ENCODE data around the gene ALDH3A2.
"Not testable (repeated sequence)": the region's sequence is repeated elsewhere in the genome, so short reads cannot be mapped to it uniquely, and the experiment has no call there.

Gene ALDH3A2

DNA sequence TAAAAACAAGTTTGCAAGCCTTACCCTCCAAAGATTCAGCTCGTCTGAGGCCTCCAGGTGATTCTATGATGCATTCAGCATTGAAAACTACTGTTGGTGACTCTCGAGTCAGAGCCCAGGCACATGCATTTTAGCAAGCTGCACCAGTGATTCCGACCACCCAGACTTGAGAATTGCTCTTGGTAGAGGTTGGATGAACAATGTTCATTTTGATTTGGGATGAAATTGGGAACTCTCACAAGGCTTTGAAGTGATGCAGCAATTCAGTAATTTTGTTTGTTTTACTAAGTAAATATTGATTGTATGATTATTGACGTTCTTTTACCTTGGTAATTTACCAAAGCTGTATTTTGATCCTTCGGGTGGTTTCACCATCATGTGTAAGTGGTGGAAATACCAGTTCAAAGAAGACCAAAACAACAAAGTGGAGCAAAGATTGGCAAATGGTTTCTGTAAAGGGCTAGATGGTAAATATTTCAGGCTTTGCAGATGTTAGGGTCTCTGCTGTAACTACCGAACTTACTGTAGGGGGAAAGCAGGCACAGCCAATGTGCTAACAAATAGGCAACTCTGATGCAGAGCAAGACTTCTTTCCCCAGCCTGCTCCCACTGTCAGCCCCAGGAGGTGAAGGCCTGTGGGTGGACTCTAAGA, 11.8 kb downstream of the ALDH3A2 start:
- TF ChIP-seq, protein P1, sequence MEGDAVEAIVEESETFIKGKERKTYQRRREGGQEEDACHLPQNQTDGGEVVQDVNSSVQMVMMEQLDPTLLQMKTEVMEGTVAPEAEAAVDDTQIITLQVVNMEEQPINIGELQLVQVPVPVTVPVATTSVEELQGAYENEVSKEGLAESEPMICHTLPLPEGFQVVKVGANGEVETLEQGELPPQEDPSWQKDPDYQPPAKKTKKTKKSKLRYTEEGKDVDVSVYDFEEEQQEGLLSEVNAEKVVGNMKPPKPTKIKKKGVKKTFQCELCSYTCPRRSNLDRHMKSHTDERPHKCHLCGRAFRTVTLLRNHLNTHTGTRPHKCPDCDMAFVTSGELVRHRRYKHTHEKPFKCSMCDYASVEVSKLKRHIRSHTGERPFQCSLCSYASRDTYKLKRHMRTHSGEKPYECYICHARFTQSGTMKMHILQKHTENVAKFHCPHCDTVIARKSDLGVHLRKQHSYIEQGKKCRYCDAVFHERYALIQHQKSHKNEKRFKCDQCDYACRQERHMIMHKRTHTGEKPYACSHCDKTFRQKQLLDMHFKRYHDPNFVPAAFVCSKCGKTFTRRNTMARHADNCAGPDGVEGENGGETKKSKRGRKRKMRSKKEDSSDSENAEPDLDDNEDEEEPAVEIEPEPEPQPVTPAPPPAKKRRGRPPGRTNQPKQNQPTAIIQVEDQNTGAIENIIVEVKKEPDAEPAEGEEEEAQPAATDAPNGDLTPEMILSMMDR (IDR thresholded peaks at IDR 0.05; ENCODE audit: insufficient read depth, low read length, missing control alignments): no peak
- no peak for DNase-seq (ENCODE audit: low read depth, low spot score)
- ChIA-PET CTCF (interaction anchor here (1.3 to 1.6 kb wide), 3 partner anchors 8 to 106 kb away, joined by 4 to 5 read pairs (median 5); no protein-coding TSS in a partner anchor), POLR2A (no interaction called here)
- H3K4me3 ChIP-seq (ENCODE audit: low read depth, low read length): no peak overlapping the region

DNA sequence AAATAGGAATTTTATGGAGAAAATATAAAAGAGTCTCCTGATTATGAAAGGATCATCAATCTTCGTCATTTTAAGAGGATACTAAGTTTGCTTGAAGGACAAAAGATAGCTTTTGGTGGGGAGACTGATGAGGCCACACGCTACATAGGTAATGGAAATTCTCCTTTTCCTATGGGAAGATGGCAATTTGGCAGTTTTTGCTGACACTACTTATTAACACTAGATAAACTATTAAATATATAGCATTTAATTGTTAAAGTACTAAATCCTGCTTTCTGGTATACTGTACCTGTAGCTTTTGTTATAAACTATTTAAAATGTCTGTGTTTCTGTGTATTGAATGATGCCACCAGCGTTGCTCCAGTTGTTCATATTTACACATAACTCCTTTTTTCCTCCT, 12.6 kb downstream of the ALDH3A2 start:
- H3K4me3 ChIP-seq (ENCODE audit: low read depth, low read length): no peak overlapping the region
- ChIA-PET CTCF (interaction anchor here (0.8 to 1.6 kb wide), 5 partner anchors 8 to 105 kb away, joined by 3 to 5 read pairs (median 4); partner anchors contain the start of gene ALDH3A2), POLR2A (no interaction called here)
- TF ChIP-seq, protein P1 (IDR thresholded peaks at IDR 0.05; ENCODE audit: insufficient read depth, low read length, missing control alignments): no peak
- DNase-seq (ENCODE audit: low read depth, low spot score): no peak

DNA sequence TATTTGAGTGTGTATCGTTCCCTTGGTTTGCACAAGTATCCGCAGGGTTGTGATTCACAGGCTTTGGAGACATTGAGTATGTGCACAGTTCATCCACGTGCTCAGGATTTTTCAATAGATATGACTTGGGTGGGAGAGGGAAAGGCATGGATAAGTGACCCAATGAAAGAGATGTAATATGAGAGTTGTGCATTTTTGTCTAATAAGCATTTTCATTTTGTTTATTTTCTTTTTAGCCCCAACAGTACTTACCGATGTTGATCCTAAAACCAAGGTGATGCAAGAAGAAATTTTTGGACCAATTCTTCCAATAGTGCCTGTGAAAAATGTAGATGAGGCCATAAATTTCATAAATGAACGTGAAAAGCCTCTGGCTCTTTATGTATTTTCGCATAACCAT, 14.5 kb downstream of the ALDH3A2 start:
- TF ChIP-seq, protein P1 (IDR thresholded peaks at IDR 0.05; ENCODE audit: insufficient read depth, low read length, missing control alignments): no peak
- POLR2A ChIA-PET: no interaction called here

DNA sequence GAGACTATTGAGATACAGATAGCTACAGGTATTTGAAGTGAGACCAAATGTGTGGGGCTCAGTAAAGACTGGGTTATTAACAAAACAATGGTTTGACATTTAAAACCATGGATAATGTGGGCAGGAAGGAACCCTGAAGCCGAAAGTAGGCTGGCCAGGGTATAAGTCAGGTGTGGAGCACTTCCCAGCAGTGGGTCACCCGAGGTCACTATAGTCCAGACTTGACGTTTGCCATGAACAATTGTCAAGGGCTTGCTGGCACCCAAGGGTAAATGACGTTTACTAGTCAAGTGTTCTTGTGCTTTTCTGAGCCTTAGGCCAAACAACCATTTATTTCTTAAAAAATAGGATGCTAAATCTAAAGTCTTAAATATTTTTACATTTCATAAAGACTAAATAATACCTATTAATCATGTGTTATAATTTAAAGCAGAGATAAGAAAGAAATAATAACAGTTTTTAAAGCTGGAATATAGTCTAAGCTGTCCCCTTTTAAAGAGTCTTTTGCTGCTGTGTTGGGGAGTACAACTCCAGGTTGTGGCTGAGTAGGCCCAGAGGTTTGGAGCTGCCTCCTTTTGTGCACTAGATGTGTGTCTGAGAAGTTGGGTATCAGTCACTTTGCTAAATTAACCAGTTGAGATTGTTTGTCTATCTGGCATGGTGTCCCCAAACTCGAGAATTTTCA, 15.7 kb downstream of the ALDH3A2 start:
- POLR2A ChIA-PET: no interaction called here
- CTCF ChIA-PET: interaction anchor here (1.3 kb wide), 1 partner anchor 12 kb away, joined by 3 read pairs; no protein-coding TSS in a partner anchor
- TF ChIP-seq, protein P1 (IDR thresholded peaks at IDR 0.05; ENCODE audit: insufficient read depth, low read length, missing control alignments): no peak
- DNase-seq (ENCODE audit: low read depth, low spot score): no peak
- H3K4me3 ChIP-seq (ENCODE audit: low read depth, low read length): no peak overlapping the region

More for the DNA sequence above, 14.5 kb downstream of the ALDH3A2 start:
- DNase-seq (ENCODE audit: low read depth, low spot score): no peak
- H3K4me3 ChIP-seq (ENCODE audit: low read depth, low read length): no peak overlapping the region
- CTCF ChIA-PET: interaction anchor here (1.0 kb wide), 1 partner anchor 11 kb away, joined by 3 read pairs; no protein-coding TSS in a partner anchor

DNA sequence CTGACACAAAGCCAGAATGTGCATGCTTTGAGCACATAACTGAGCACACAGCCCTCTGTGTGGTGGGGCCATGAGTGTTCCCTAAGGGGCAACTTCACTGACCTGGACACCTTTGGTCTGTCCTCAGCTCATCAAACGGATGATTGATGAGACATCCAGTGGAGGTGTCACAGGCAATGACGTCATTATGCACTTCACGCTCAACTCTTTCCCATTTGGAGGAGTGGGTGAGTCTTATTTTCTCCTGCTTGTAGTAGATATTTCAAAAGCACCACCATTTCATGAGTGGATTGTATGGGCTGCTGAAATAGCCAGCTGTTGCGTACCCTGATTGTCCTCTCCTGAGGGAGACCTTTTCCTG, 16.2 kb downstream of the ALDH3A2 start:
- POLR2A ChIA-PET: no interaction called here
- no peak for DNase-seq (ENCODE audit: low read depth, low spot score)
- no peak overlapping the region for H3K4me3 ChIP-seq (ENCODE audit: low read depth, low read length)
- TF ChIP-seq, protein P1 (IDR thresholded peaks at IDR 0.05; ENCODE audit: insufficient read depth, low read length, missing control alignments): no peak
- CTCF ChIA-PET: interaction anchor here (1.3 kb wide), 1 partner anchor 13 kb away, joined by 3 read pairs; no protein-coding TSS in a partner anchor

DNA sequence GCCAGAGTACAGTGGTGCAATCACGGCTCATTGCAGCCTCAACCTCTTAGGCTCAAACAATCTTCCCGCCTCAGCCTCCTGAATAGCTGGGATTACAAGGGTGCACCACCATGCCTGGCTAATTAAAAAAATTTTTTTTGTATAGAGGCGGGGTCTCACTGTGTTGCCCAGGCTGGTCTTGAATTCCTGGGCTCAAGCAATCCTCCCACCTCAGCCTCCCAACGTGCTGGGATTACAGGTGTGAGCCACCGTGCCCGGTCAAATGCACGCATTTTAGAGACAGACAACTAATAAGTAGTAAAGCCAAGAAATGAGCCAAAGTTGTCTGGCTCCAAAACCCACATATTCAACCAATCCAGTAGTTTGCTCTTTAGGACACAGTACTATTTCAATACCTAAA, 21.1 kb downstream of the ALDH3A2 start:
- DNase-seq (ENCODE audit: low read depth, low spot score); H3K4me3 ChIP-seq (ENCODE audit: low read depth, low read length); POLR2A ChIA-PET: not testable (repeated sequence)
- CTCF ChIA-PET: interaction anchor here (1.2 to 2.1 kb wide), 3 partner anchors 77 to 97 kb away, joined by 3 to 4 read pairs (median 3); no protein-coding TSS in a partner anchor
